GM12878 (cell line): ENCODE results near the gene TRIM3. TPM values are rescaled to one million over a fixed set of nuclear protein-coding genes. Genes with fewer than 3 reads are reported as not detected.

ENCODE experiments used
- ATAC-seq: fragments of 200-7000 bp; cut with Tn5 transposase; 3 replicates; pipeline ENCODE4 v1.9.1; 2020; ENCODE audit warnings: mild to moderate bottlenecking, moderate library complexity
- BruUV-seq: library from RNA; stranded (reverse); fragments of 400-500 nt; replicated peaks from 2 replicates; lab custom pipeline; 2021; lab: Mats Ljungman, UMichigan
- CTCF ChIA-PET: fragments of 300-600 bp; sonication (Branson Sonifier 250); formaldehyde crosslinking; extraction: SDS; loops from one replicate; lab custom pipeline; 2021; ENCODE audit warnings: inconsistent platforms; lab: Yijun Ruan, JAX
- POLR2A ChIA-PET: fragments of 350-600 bp; formaldehyde crosslinking; extraction: SDS; loops from one replicate; lab custom pipeline; 2021; ENCODE audit warnings: inconsistent platforms; lab: Charles Lee
- RAD21 ChIA-PET: fragments of 300-600 bp; sonication (Branson Sonifier 250); formaldehyde crosslinking; loops from one replicate; lab custom pipeline; 2023; ENCODE audit warnings: antibody characterized with exemption; ENCODE audit not compliant: unreplicated experiment; lab: Charles Lee
- SMC1A ChIA-PET: fragments of 300-600 bp; sonication (Branson Sonifier 250); formaldehyde crosslinking; loops from one replicate; lab custom pipeline; 2023; ENCODE audit not compliant: unreplicated experiment, uncharacterized antibody; lab: Charles Lee
- DNase-seq: peaks from one replicate; pipeline ENCODE4 v3.0.0-alpha.2; 2011; ENCODE audit warnings: low read depth, low spot score
- FAIRE-seq: peaks from 3 replicates; lab custom pipeline; 2011; peaks lifted over from hg19 to GRCh38; lab: Jason Lieb, UNC
- H2AFZ ChIP-seq: 2 replicates; pipeline ENCODE4 v1.6.0; 2011; ENCODE audit warnings: low read depth, low read length, control low read depth; ENCODE audit not compliant: control insufficient read depth
- H3K27ac ChIP-seq: 2 replicates; pipeline ENCODE4 v1.5.1; 2011; ENCODE audit warnings: control low read depth; ENCODE audit not compliant: control insufficient read depth, insufficient read depth
- H3K27me3 ChIP-seq, 2 experiments: replicated peaks in 1 of 2; 2 replicates each; pipeline versions ENCODE4 v1.6.0 to v1.6.1; 2011; ENCODE audit warnings: low read length in 1 of 2; ENCODE audit not compliant: control insufficient read depth in 2 of 2, insufficient read depth in 2 of 2
- H3K36me3 ChIP-seq, 2 experiments: 2 replicates each; pipeline ENCODE4 v1.5.1; 2011; ENCODE audit warnings: low read length in 1 of 2; ENCODE audit not compliant: control insufficient read depth in 2 of 2, insufficient read depth in 2 of 2
- H3K4me1 ChIP-seq: 2 replicates; pipeline ENCODE4 v1.6.1; 2011; ENCODE audit warnings: mild to moderate bottlenecking, low read length, moderate library complexity, mixed read lengths; ENCODE audit not compliant: control insufficient read depth, insufficient read depth
- H3K4me2 ChIP-seq: 2 replicates; pipeline ENCODE4 v1.6.0; 2011; ENCODE audit warnings: control low read depth; ENCODE audit not compliant: control insufficient read depth, insufficient read depth
- H3K4me3 ChIP-seq: fragments of 200-600 bp; sonication (generic); 2 replicates; pipeline ENCODE4 v1.5.1; 2016
- H3K79me2 ChIP-seq: 2 replicates; pipeline ENCODE4 v1.6.0; 2011; ENCODE audit warnings: low read length; ENCODE audit not compliant: control insufficient read depth, insufficient read depth
- H3K9ac ChIP-seq: 2 replicates; pipeline ENCODE4 v1.8.0; 2011; ENCODE audit warnings: low read length, control low read depth, mixed read lengths; ENCODE audit not compliant: control insufficient read depth, insufficient read depth
- H3K9me3 ChIP-seq: replicated peaks from 3 replicates; pipeline ENCODE4 v1.5.1; 2011; ENCODE audit warnings: mild to moderate bottlenecking, low read length; ENCODE audit not compliant: control insufficient read depth, insufficient read depth
- H4K20me1 ChIP-seq: 2 replicates; pipeline ENCODE4 v1.6.0; 2011; ENCODE audit not compliant: control insufficient read depth, insufficient read depth
- CUX1 ChIP-seq: IDR thresholded peaks from 2 replicates; pipeline ENCODE4 v1.6.1; 2012; ENCODE audit warnings: improper control_type of control experiment, low read depth, low read length; ENCODE audit not compliant: insufficient replicate concordance
- MEF2A ChIP-seq: IDR thresholded peaks from 2 replicates; pipeline ENCODE4 v1.6.1; 2011; ENCODE audit warnings: low read depth, mild to moderate bottlenecking, low read length, moderate library complexity; ENCODE audit not compliant: insufficient read depth
- ZNF24 ChIP-seq: fragments of 450-650 bp; IDR thresholded peaks from 2 replicates; pipeline ENCODE4 v1.6.1; 2017; ENCODE audit warnings: antibody characterized with exemption, mild to moderate bottlenecking
- WGBS: methylation state at CpG from one replicate; pipeline ENCODE4 v1.1.6; 2016; ENCODE audit warnings: low lambda C conversion rate; ENCODE audit not compliant: insufficient replicate concordance, insufficient coverage; ENCODE audit errors: missing lambda C conversion rate; 5-methylcytosine and 5-hydroxymethylcytosine counted together
- in situ Hi-C: fragments of 300-500 bp; cut with MboI; formaldehyde crosslinking; loops from 9 replicates; pipeline ENCODE4 v1.14.3; 2018; ENCODE audit warnings: mixed read lengths
- intact Hi-C: fragments of 100-400 bp; cut with micrococcal nuclease; formaldehyde crosslinking; loops from one replicate; pipeline ENCODE4 v1.14.2; 2022; ENCODE audit not compliant: unreplicated experiment
- polyA plus RNA-seq, 11 experiments: library from polyadenylated mRNA; depleted of rRNA in 4 of 11; unstranded in 6 of 11; stranded (reverse) in 5 of 11; fragments of >200 nt; fragmentation: Nextera tagmentation in 4 of 11; fragmentation: Illumina TruSeq in 1 of 11; extraction: Ambion mirVana in 4 of 11; extraction: Trizol in 1 of 11; gene quantifications; 1 replicate in 1 of 11; 2 replicates in 10 of 11; pipeline versions ENCODE4 v1.2.1 to v1.2.3, GENCODE V29; 2011 to 2016; ENCODE audit warnings: inconsistent platforms in 2 of 11, missing spikeins in 2 of 11, low read depth in 1 of 11
- total RNA-seq, 4 experiments: library from RNA; depleted of rRNA in 3 of 4; stranded (reverse); fragments of >200 nt in 3 of 4; fragmentation: Illumina TruSeq in 1 of 4; extraction: Trizol in 1 of 4; gene quantifications; 2 replicates each; pipeline versions ENCODE4 v1.2.1 to v1.2.3, GENCODE V29; 2013 to 2021
- TF ChIP-seq, protein P1 (sequence below): IDR thresholded peaks from 2 replicates; pipeline ENCODE4 v1.6.1; 2012; ENCODE audit warnings: mild to moderate bottlenecking, low read depth, low read length

TRIM3 gene
- total and polyA plus RNA-seq, 10 of the 15 experiments (the other 5 are each of a cell fraction or from before 2014, with no cell fraction given), result 0.34 to 11.8 (median 4.8) TPM

- no peak for TF ChIP-seq CUX1
Measured at GRCh38 chr11:6427516-6427915, 46.2 kb downstream of the TRIM3 start (continued).

- TF ChIP-seq, protein P1, sequence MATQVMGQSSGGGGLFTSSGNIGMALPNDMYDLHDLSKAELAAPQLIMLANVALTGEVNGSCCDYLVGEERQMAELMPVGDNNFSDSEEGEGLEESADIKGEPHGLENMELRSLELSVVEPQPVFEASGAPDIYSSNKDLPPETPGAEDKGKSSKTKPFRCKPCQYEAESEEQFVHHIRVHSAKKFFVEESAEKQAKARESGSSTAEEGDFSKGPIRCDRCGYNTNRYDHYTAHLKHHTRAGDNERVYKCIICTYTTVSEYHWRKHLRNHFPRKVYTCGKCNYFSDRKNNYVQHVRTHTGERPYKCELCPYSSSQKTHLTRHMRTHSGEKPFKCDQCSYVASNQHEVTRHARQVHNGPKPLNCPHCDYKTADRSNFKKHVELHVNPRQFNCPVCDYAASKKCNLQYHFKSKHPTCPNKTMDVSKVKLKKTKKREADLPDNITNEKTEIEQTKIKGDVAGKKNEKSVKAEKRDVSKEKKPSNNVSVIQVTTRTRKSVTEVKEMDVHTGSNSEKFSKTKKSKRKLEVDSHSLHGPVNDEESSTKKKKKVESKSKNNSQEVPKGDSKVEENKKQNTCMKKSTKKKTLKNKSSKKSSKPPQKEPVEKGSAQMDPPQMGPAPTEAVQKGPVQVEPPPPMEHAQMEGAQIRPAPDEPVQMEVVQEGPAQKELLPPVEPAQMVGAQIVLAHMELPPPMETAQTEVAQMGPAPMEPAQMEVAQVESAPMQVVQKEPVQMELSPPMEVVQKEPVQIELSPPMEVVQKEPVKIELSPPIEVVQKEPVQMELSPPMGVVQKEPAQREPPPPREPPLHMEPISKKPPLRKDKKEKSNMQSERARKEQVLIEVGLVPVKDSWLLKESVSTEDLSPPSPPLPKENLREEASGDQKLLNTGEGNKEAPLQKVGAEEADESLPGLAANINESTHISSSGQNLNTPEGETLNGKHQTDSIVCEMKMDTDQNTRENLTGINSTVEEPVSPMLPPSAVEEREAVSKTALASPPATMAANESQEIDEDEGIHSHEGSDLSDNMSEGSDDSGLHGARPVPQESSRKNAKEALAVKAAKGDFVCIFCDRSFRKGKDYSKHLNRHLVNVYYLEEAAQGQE, result peak; percentile 43; the same call in 1 of the 2 replicates
- TF ChIP-seq MEF2A (no peak), ZNF24 (0 out of 2 replicates have a peak, but pooled peaks have one; percentile 33)
- in situ Hi-C loops, result no loop called here
- H3K79me2 ChIP-seq, result no peaks in the 10 kb centered on the region
- ChIA-PET RAD21 (no interaction called here), CTCF (interaction anchor here (1.1 to 3.5 kb wide), 2 partner anchors 41 to 84 kb away, joined by 3 to 13 read pairs; no protein-coding TSS in a partner anchor), SMC1A (interaction anchor here (0.6 kb wide), 1 partner anchor 147 kb away, joined by 3 read pairs; no protein-coding TSS in a partner anchor), POLR2A (interaction anchor here (1.1 kb wide), 1 partner anchor 49 kb away, joined by 3 read pairs; no protein-coding TSS in a partner anchor)
- H3K9ac ChIP-seq, result no peak overlapping the region
- DNase-seq (no peak), FAIRE-seq (no peak), ATAC-seq (no peak)
- H3K27ac ChIP-seq, result no peak overlapping the region
- intact Hi-C loops, result no loop called here
- no TSS peak for BruUV-seq
- no peak overlapping the region for H3K4me3 ChIP-seq
- H4K20me1 ChIP-seq, result no peaks in the 10 kb centered on the region
- 84% methylated on average over 3 of the region's 3 CpGs for WGBS
- no peak overlapping the region for H3K4me2 ChIP-seq
- H2AFZ ChIP-seq, result no peak overlapping the region
- H3K9me3 ChIP-seq, result no peaks in the 10 kb centered on the region
- no peaks in the 10 kb centered on the region for H3K36me3 ChIP-seq
- H3K27me3 ChIP-seq, result peaks cover 4 to 9% of the 10 kb centered on the region in 2 experiments; a peak in 3 of 4 replicates
- no peaks in the 10 kb centered on the region for H3K4me1 ChIP-seq
Measured at GRCh38 chr11:6420677-6421076, 53.1 kb downstream of the TRIM3 start.
